Neuronal stem cell (in vitro differentiated cells): Measurements from ENCODE around the gene SYT3.

Source experiments
- DNase-seq: peaks from one replicate; pipeline ENCODE4 v3.0.0-alpha.2; 2013; ENCODE audit warnings: low spot score
- H2AFZ ChIP-seq: one replicate; pipeline ENCODE4 v1.6.1; 2013; ENCODE audit warnings: mild to moderate bottlenecking, low read length, inconsistent platforms
- H2AK5ac ChIP-seq: 2 replicates; pipeline ENCODE4 v1.6.1; 2013; ENCODE audit warnings: low read depth, mild to moderate bottlenecking, inconsistent platforms, low read length, moderate library complexity, mixed read lengths
- H2BK120ac ChIP-seq: 2 replicates; pipeline ENCODE4 v1.6.1; 2013; ENCODE audit warnings: low read depth, mild to moderate bottlenecking, inconsistent platforms, low read length, moderate library complexity, mixed read lengths
- H2BK12ac ChIP-seq: one replicate; pipeline ENCODE4 v1.6.1; 2013; ENCODE audit warnings: low read length, inconsistent platforms
- H2BK15ac ChIP-seq: 2 replicates; pipeline ENCODE4 v1.6.1; 2013; ENCODE audit warnings: mild to moderate bottlenecking, low read length, inconsistent platforms, mixed read lengths
- H2BK5ac ChIP-seq: one replicate; pipeline ENCODE4 v1.6.1; 2013; ENCODE audit warnings: inconsistent platforms, mild to moderate bottlenecking, low read length, moderate library complexity
- H3K14ac ChIP-seq: one replicate; pipeline ENCODE4 v1.6.1; 2013; ENCODE audit warnings: low read length, inconsistent platforms
- H3K18ac ChIP-seq: 2 replicates; pipeline ENCODE4 v1.6.1; 2013; ENCODE audit warnings: low read length, inconsistent platforms
- H3K23ac ChIP-seq: 2 replicates; pipeline ENCODE4 v1.6.1; 2013; ENCODE audit warnings: low read depth, mild to moderate bottlenecking, mixed read lengths, low read length, inconsistent platforms; ENCODE audit not compliant: poor library complexity
- H3K27ac ChIP-seq: replicated peaks from 3 replicates; pipeline ENCODE4 v1.5.1; 2013; ENCODE audit warnings: low read length, inconsistent platforms
- H3K27me3 ChIP-seq, 3 experiments: 2 replicates each; pipeline ENCODE4 v1.6.1; 2013; ENCODE audit warnings: low read length in 3 of 3, mild to moderate bottlenecking in 2 of 3, inconsistent platforms in 1 of 3, low read depth in 1 of 3, mixed read lengths in 1 of 3, moderate library complexity in 1 of 3; ENCODE audit not compliant: control insufficient read depth in 3 of 3, insufficient read depth in 3 of 3
- H3K36me3 ChIP-seq, 2 donors: replicated peaks in 1 of 2; 2 replicates each; pipeline ENCODE4 v1.6.1; 2013; ENCODE audit warnings: low read length in 2 of 2; ENCODE audit not compliant: control insufficient read depth in 2 of 2, insufficient read depth in 2 of 2
- H3K4ac ChIP-seq: 2 replicates; pipeline ENCODE4 v1.6.1; 2013; ENCODE audit warnings: inconsistent platforms, mild to moderate bottlenecking, low read length, moderate library complexity
- H3K4me1 ChIP-seq, 2 donors: 1 replicate in 1 of 2; 2 replicates in 1 of 2; pipeline ENCODE4 v1.6.1; 2013; ENCODE audit warnings: low read length in 2 of 2, low read depth in 1 of 2; ENCODE audit not compliant: control insufficient read depth in 2 of 2, insufficient read depth in 1 of 2
- H3K4me2 ChIP-seq: one replicate; pipeline ENCODE4 v1.6.1; 2013; ENCODE audit warnings: mild to moderate bottlenecking, low read length, inconsistent platforms; ENCODE audit not compliant: insufficient read depth, poor library complexity, severe bottlenecking
- H3K4me3 ChIP-seq, 2 donors: 2 replicates each; pipeline ENCODE4 v1.5.1; 2013; ENCODE audit warnings: low read length in 2 of 2, mild to moderate bottlenecking in 2 of 2, inconsistent platforms in 1 of 2, moderate library complexity in 1 of 2
- H3K79me1 ChIP-seq: one replicate; pipeline ENCODE4 v1.6.1; 2013; ENCODE audit warnings: low read depth, mild to moderate bottlenecking, inconsistent platforms, low read length, moderate library complexity
- H3K9ac ChIP-seq: one replicate; pipeline ENCODE4 v1.6.1; 2013; ENCODE audit warnings: mild to moderate bottlenecking, low read depth, low read length, inconsistent platforms; ENCODE audit not compliant: poor library complexity
- H3K9me3 ChIP-seq, 2 donors: replicated peaks in 1 of 2; 2 replicates each; pipeline versions ENCODE3 to v1.6.1; 2013; ENCODE audit warnings: low read length in 2 of 2, mild to moderate bottlenecking in 2 of 2, inconsistent platforms in 1 of 2, low read depth in 1 of 2, mixed read lengths in 1 of 2, moderate library complexity in 1 of 2; ENCODE audit not compliant: control insufficient read depth in 2 of 2, insufficient read depth in 1 of 2
- H4K8ac ChIP-seq: one replicate; pipeline ENCODE4 v1.6.1; 2013; ENCODE audit warnings: low read depth, mild to moderate bottlenecking, inconsistent platforms, low read length, moderate library complexity
- H4K91ac ChIP-seq: one replicate; pipeline ENCODE4 v1.6.1; 2013; ENCODE audit warnings: low read length, low read depth, mild to moderate bottlenecking, inconsistent platforms; ENCODE audit not compliant: poor library complexity
- WGBS, 2 donors: extraction: QIAGEN DNeasy Blood & Tissue Kit; methylation state at CpG; one replicate each; pipeline ENCODE4 v1.1.7; 2013; ENCODE audit warnings: missing lambda C conversion rate in 2 of 2, mixed read lengths in 1 of 2; ENCODE audit not compliant: insufficient read length in 2 of 2, insufficient replicate concordance in 1 of 2; ENCODE audit errors: extremely low coverage in 2 of 2; 5-methylcytosine and 5-hydroxymethylcytosine counted together

Gene SYT3

GRCh38 chr19:50673118-50673517, 33.4 kb upstream of the SYT3 start:
- H4K8ac ChIP-seq: no peak overlapping the region
- no peak overlapping the region for H2BK120ac ChIP-seq
- H3K9me3 ChIP-seq: no peaks in the 10 kb centered on the region
- H3K23ac ChIP-seq: peak overlapping the region; percentile 81
- no peak overlapping the region for H4K91ac ChIP-seq
- no peak overlapping the region for H3K4me2 ChIP-seq
- no CpG with 5 or more reads among the region's 15 CpGs for WGBS, 2 donors
- no peak overlapping the region for H3K27ac ChIP-seq
- H2BK12ac ChIP-seq: peak overlapping the region; percentile 10
- H3K4ac ChIP-seq: no peak overlapping the region
- H3K4me3 ChIP-seq: no peak overlapping the region
- H2BK15ac ChIP-seq: no peak overlapping the region
- no peak overlapping the region for H2AK5ac ChIP-seq
- no peaks in the 10 kb centered on the region for H3K79me1 ChIP-seq
- H2BK5ac ChIP-seq: no peak overlapping the region
- DNase-seq: no peak
- peaks cover 0 to 43% (median 4%) of the 10 kb centered on the region in 3 experiments for H3K27me3 ChIP-seq
- H3K9ac ChIP-seq: no peak overlapping the region
- no peak overlapping the region for H3K14ac ChIP-seq
- peak overlapping the region; percentile 83 for H3K18ac ChIP-seq
- H3K4me1 ChIP-seq: peaks cover 4% of the 10 kb centered on the region in 2 donors
- no peak overlapping the region for H2AFZ ChIP-seq
- peaks cover 0 to 3% of the 10 kb centered on the region in 2 donors for H3K36me3 ChIP-seq

GRCh38 chr19:50670102-50670380, 30.4 kb upstream of the SYT3 start:
- no peak overlapping the region for H2BK12ac ChIP-seq
- H3K14ac ChIP-seq: no peak overlapping the region
- no CpG with 5 or more reads among the region's 5 CpGs for WGBS, 2 donors
- H3K23ac ChIP-seq: no peak overlapping the region
- peaks cover 4 to 10% of the 10 kb centered on the region in 2 donors for H3K4me1 ChIP-seq
- no peak overlapping the region for H3K4me2 ChIP-seq
- H3K9me3 ChIP-seq: no peaks in the 10 kb centered on the region
- no peak overlapping the region for H2AFZ ChIP-seq
- no peak overlapping the region for H2BK120ac ChIP-seq
- H3K79me1 ChIP-seq: peaks cover 1% of the 10 kb centered on the region
- no peak overlapping the region for H2BK5ac ChIP-seq
- no peak overlapping the region for H3K4me3 ChIP-seq
- H3K27ac ChIP-seq: no peak overlapping the region
- peaks cover 0 to 65% (median 17%) of the 10 kb centered on the region in 3 experiments for H3K27me3 ChIP-seq
- no peak overlapping the region for H2BK15ac ChIP-seq
- H3K36me3 ChIP-seq: no peaks in the 10 kb centered on the region
- DNase-seq: no peak
- no peak overlapping the region for H4K8ac ChIP-seq
- H3K9ac ChIP-seq: no peak overlapping the region
- no peak overlapping the region for H4K91ac ChIP-seq
- no peak overlapping the region for H3K4ac ChIP-seq
- no peak overlapping the region for H2AK5ac ChIP-seq
- no peak overlapping the region for H3K18ac ChIP-seq

- Histone ChIP-seq H2BK12ac (no peak overlapping the region), H3K27ac (no peak overlapping the region), H3K18ac (no peak overlapping the region), H4K91ac (no peak overlapping the region), H3K4me1 (peaks cover 4 to 10% of the 10 kb centered on the region in 2 donors), H3K9me3 (no peaks in the 10 kb centered on the region), H3K4me3 (no peak overlapping the region), H2BK5ac (no peak overlapping the region), H3K4ac (no peak overlapping the region), H3K27me3 (peaks cover 0 to 65% (median 17%) of the 10 kb centered on the region in 3 experiments), H3K4me2 (no peak overlapping the region), H3K14ac (no peak overlapping the region), H2AFZ (no peak overlapping the region), H3K79me1 (peaks cover 1% of the 10 kb centered on the region), H2BK15ac (no peak overlapping the region), H3K36me3 (no peaks in the 10 kb centered on the region), H3K23ac (no peak overlapping the region), H4K8ac (no peak overlapping the region), H2AK5ac (no peak overlapping the region), H3K9ac (no peak overlapping the region), H2BK120ac (no peak overlapping the region)
- DNase-seq: no peak
- no CpG with 5 or more reads among the region's 23 CpGs for WGBS, 2 donors
Measured at GRCh38 chr19:50669302-50670101, 29.8 kb upstream of the SYT3 start.

GRCh38 chr19:50668879-50669278, 29.2 kb upstream of the SYT3 start:
- Histone ChIP-seq H3K27me3 (peaks cover 0 to 61% (median 17%) of the 10 kb centered on the region in 3 experiments), H3K27ac (no peak overlapping the region)
- no CpG with 5 or more reads among the region's 20 CpGs for WGBS, 2 donors

More at GRCh38 chr19:50668879-50669278, 29.2 kb upstream of the SYT3 start:
- H2BK15ac ChIP-seq: no peak overlapping the region
- H3K18ac ChIP-seq: no peak overlapping the region
- H3K9me3 ChIP-seq: no peaks in the 10 kb centered on the region
- H4K91ac ChIP-seq: no peak overlapping the region
- H3K36me3 ChIP-seq: no peaks in the 10 kb centered on the region
- DNase-seq: no peak
- H3K14ac ChIP-seq: no peak overlapping the region
- peaks cover 1% of the 10 kb centered on the region for H3K79me1 ChIP-seq
- H3K4ac ChIP-seq: no peak overlapping the region
- H3K23ac ChIP-seq: no peak overlapping the region
- no peak overlapping the region for H3K4me3 ChIP-seq
- no peak overlapping the region for H2BK120ac ChIP-seq
- H4K8ac ChIP-seq: no peak overlapping the region
- H3K4me2 ChIP-seq: peak overlapping the region; percentile 57
- H2AFZ ChIP-seq: no peak overlapping the region
- H3K9ac ChIP-seq: no peak overlapping the region
- H2BK5ac ChIP-seq: no peak overlapping the region
- H2BK12ac ChIP-seq: no peak overlapping the region
- H3K4me1 ChIP-seq: peaks cover 4 to 8% of the 10 kb centered on the region in 2 donors
- no peak overlapping the region for H2AK5ac ChIP-seq
